B cell (primary cell): ENCODE data around the gene DGKZ. TPM values are rescaled to one million over a fixed set of nuclear protein-coding genes. Genes with fewer than 3 reads are reported as not detected.
A peak's percentile ranks its signal among the peaks of the same experiment; 100 is the strongest.

Experiments
- ATAC-seq: fragments of 200-7000 bp; cut with Tn5 transposase; one replicate; pipeline ENCODE4 v1.10.0; 2021; ENCODE audit warnings: low read depth, mild to moderate bottlenecking, moderate number of reproducible peaks, moderate library complexity
- CTCF ChIA-PET: fragments of 350-600 bp; sonication (Branson Sonifier 250); formaldehyde crosslinking; loops from one replicate; lab custom pipeline; 2021; ENCODE audit warnings: antibody characterized with exemption, inconsistent platforms; lab: Charles Lee
- POLR2A ChIA-PET: fragments of 350-600 bp; sonication (Branson Sonifier 250); formaldehyde crosslinking; loops from one replicate; lab custom pipeline; 2021; ENCODE audit warnings: antibody characterized with exemption; lab: Charles Lee
- DNase-seq: peaks from one replicate; pipeline ENCODE4 v3.0.0; 2013
- H2AFZ ChIP-seq: 2 replicates; pipeline ENCODE4 v1.6.1; 2012; ENCODE audit warnings: mild to moderate bottlenecking, low read depth, low read length; ENCODE audit not compliant: insufficient read depth, poor library complexity, severe bottlenecking
- H3K27ac ChIP-seq, 2 donors: 1 replicate in 1 of 2; 2 replicates in 1 of 2; pipeline ENCODE4 v1.5.1; 2012 to 2013; ENCODE audit warnings: low read length in 2 of 2, mild to moderate bottlenecking in 2 of 2, moderate library complexity in 1 of 2
- H3K27me3 ChIP-seq, 4 experiments: fragments of 200-600 bp in 1 of 4; sonication (generic) in 1 of 4; replicated peaks in 1 of 4; 1 replicate in 2 of 4; 2 replicates in 2 of 4; pipeline versions ENCODE4 v1.6.1 to v1.7.0; 2013 to 2016; ENCODE audit warnings: low read length in 3 of 4, mild to moderate bottlenecking in 2 of 4, mixed read lengths in 1 of 4, moderate library complexity in 1 of 4; ENCODE audit not compliant: insufficient read depth in 4 of 4, control insufficient read depth in 3 of 4; ENCODE audit errors: control extremely low read depth in 1 of 4
- H3K36me3 ChIP-seq, 2 experiments: replicated peaks in 1 of 2; 1 replicate in 1 of 2; 2 replicates in 1 of 2; pipeline versions ENCODE4 v1.6.1 to v1.7.1; 2013; ENCODE audit warnings: low read length in 1 of 2; ENCODE audit not compliant: insufficient read depth in 2 of 2, control insufficient read depth in 1 of 2; ENCODE audit errors: control extremely low read depth in 1 of 2, extremely low read depth in 1 of 2
- H3K4me1 ChIP-seq, 2 donors: fragments of 200-600 bp in 1 of 2; sonication (generic) in 1 of 2; 1 replicate in 1 of 2; 2 replicates in 1 of 2; pipeline versions ENCODE4 v1.5.1 to v1.6.1; 2013 to 2017; ENCODE audit warnings: low read length in 2 of 2; ENCODE audit not compliant: control insufficient read depth in 2 of 2, insufficient read depth in 2 of 2
- H3K4me2 ChIP-seq: replicated peaks from 2 replicates; pipeline ENCODE3; 2012; ENCODE audit warnings: mild to moderate bottlenecking, low read depth, low read length; ENCODE audit not compliant: poor library complexity, severe bottlenecking
- H3K4me3 ChIP-seq, 5 experiments: fragments of 200-600 bp in 1 of 5; sonication (generic) in 1 of 5; 1 replicate in 3 of 5; 2 replicates in 2 of 5; pipeline versions ENCODE4 v1.5.1 to v1.7.0; 2011 to 2016; ENCODE audit warnings: low read length in 4 of 5, mild to moderate bottlenecking in 4 of 5, low read depth in 2 of 5, control low read depth in 1 of 5, moderate library complexity in 1 of 5; ENCODE audit not compliant: insufficient read depth in 1 of 5; ENCODE audit errors: control extremely low read depth in 1 of 5, extremely low read depth in 1 of 5
- H3K79me2 ChIP-seq: fragments of 200-600 bp; sonication (generic); one replicate; pipeline ENCODE4 v1.6.0; 2016; ENCODE audit warnings: low read length; ENCODE audit not compliant: control insufficient read depth, insufficient read depth
- H3K9ac ChIP-seq: fragments of 200-600 bp; sonication (generic); 2 replicates; pipeline ENCODE4 v1.6.1; 2017; ENCODE audit warnings: mild to moderate bottlenecking, low read length, moderate library complexity
- H3K9me3 ChIP-seq, 3 donors: one replicate each; pipeline versions ENCODE4 v1.6.1 to v1.7.1; 2013; ENCODE audit warnings: low read length in 2 of 3; ENCODE audit not compliant: control insufficient read depth in 2 of 3, insufficient read depth in 1 of 3; ENCODE audit errors: control extremely low read depth in 1 of 3
- H4K20me1 ChIP-seq: 2 replicates; pipeline ENCODE4 v1.6.0; 2012; ENCODE audit warnings: mild to moderate bottlenecking, low read length; ENCODE audit not compliant: insufficient read depth, control insufficient read depth, poor library complexity, severe bottlenecking
- H3K27ac Mint-ChIP-seq: one replicate; pipeline ENCODE4 v1.8.0; 2021; ENCODE audit warnings: mixed read lengths
- H3K27me3 Mint-ChIP-seq: one replicate; pipeline ENCODE4 v1.8.0; 2021; ENCODE audit warnings: mixed read lengths
- H3K4me1 Mint-ChIP-seq: one replicate; pipeline ENCODE4 v1.8.0; 2021; ENCODE audit warnings: mixed read lengths
- H3K4me3 Mint-ChIP-seq: one replicate; pipeline ENCODE4 v1.8.0; 2021; ENCODE audit warnings: mixed read lengths
- H3K9me3 Mint-ChIP-seq: one replicate; pipeline ENCODE4 v1.8.0; 2022; ENCODE audit warnings: mixed read lengths; ENCODE audit not compliant: insufficient read depth
- CTCF ChIP-seq: fragments of 200-600 bp; IDR thresholded peaks from one replicate; pipeline ENCODE4 v1.8.0; 2022; ENCODE audit warnings: antibody characterized with exemption, mild to moderate bottlenecking
- EZH2 ChIP-seq: IDR thresholded peaks from 2 replicates; pipeline ENCODE4 v1.6.1; 2012; ENCODE audit warnings: borderline replicate concordance, low read depth, mild to moderate bottlenecking, moderate library complexity, low read length; ENCODE audit not compliant: insufficient read depth, poor library complexity, severe bottlenecking
- WGBS: methylation state at CpG from one replicate; pipeline ENCODE4 v1.1.5; 2013; ENCODE audit warnings: missing lambda C conversion rate; ENCODE audit not compliant: insufficient coverage; 5-methylcytosine and 5-hydroxymethylcytosine counted together
- intact Hi-C: fragments of 100-400 bp; cut with micrococcal nuclease; formaldehyde crosslinking; loops from one replicate; pipeline ENCODE4 v1.10.0; 2022
- polyA plus RNA-seq: library from polyadenylated mRNA; depleted of rRNA; stranded (reverse); fragments of >200 nt; gene quantifications from 2 replicates; pipeline ENCODE4 v1.2.3, GENCODE V29; 2012
- total RNA-seq, 2 donors: library from RNA; stranded (reverse); fragments of 120-200 nt in 1 of 2; gene quantifications; 1 replicate in 1 of 2; 2 replicates in 1 of 2; pipeline versions ENCODE4 v1.2.3 to v1.2.4, GENCODE V29; 2013 to 2022

Gene DGKZ
- total and polyA plus RNA-seq, 2 donors (not counting 1 experiment from before 2014, with no cell fraction given) = 56.6 to 79.5 TPM

- peaks cover 0 to 54% (median 27%) of the 10 kb centered on the region in 4 experiments for H3K27me3 ChIP-seq
- POLR2A ChIA-PET = no interaction called here
- WGBS = 2% methylated on average over 59 of the region's 66 CpGs
- peak; percentile 6 for ATAC-seq
- intact Hi-C loops = loop anchor here (5.0 kb wide), 1 partner anchor 35 kb away; the partner anchor contains the start of gene DGKZ
- peak overlapping the region; percentile 57 for H3K9ac ChIP-seq
- H3K36me3 ChIP-seq = peaks cover 0 to 1% of the 10 kb centered on the region in 2 experiments
- peak overlapping the region; percentile 83 for H3K4me3 Mint-ChIP-seq
- peak; percentile 38 for DNase-seq
- H3K4me1 Mint-ChIP-seq = peaks cover 12% of the 10 kb centered on the region
- CTCF ChIA-PET = no interaction called here
- H3K4me1 ChIP-seq = peaks cover 14 to 15% of the 10 kb centered on the region in 2 donors
- H3K9me3 Mint-ChIP-seq = no peaks in the 10 kb centered on the region
- H3K4me2 ChIP-seq = peak overlapping the region; percentile 100
- peaks cover 0 to 29% (median 0%) of the 10 kb centered on the region in 3 donors for H3K9me3 ChIP-seq
- no peak overlapping the region for H3K27ac ChIP-seq
- peaks cover 39% of the 10 kb centered on the region for H3K27me3 Mint-ChIP-seq
- no peaks in the 10 kb centered on the region for H4K20me1 ChIP-seq
- peak overlapping the region; percentile 59 for H2AFZ ChIP-seq
- H3K27ac Mint-ChIP-seq = peak overlapping the region; percentile 20
- H3K4me3 ChIP-seq = peak overlapping the region in 4 of 5 experiments; percentile 39 to 58 (median 52)
- TF ChIP-seq EZH2 = no peak
- TF ChIP-seq CTCF = no peak
- no peaks in the 10 kb centered on the region for H3K79me2 ChIP-seq
Observed at GRCh38 chr11:46381819-46382645, 34.8 kb downstream of the DGKZ start.
